DND-41 (cell line): Measurements from ENCODE around the gene ABHD1.
A peak's percentile ranks its signal among the peaks of the same experiment; 100 is the strongest.

Experiments
- ATAC-seq: fragments of 200-7000 bp; cut with Tn5 transposase; 3 replicates; pipeline ENCODE4 v1.9.1; 2021; ENCODE audit warnings: low read depth; ENCODE audit not compliant: insufficient read depth
- DNase-seq: peaks from one replicate; pipeline ENCODE4 v3.0.0-alpha.2; 2020
- H2AFZ ChIP-seq: 2 replicates; pipeline ENCODE4 v1.6.0; 2012; ENCODE audit warnings: low read depth, low read length
- H3K27ac ChIP-seq: 2 replicates; pipeline ENCODE4 v1.5.1; 2012; ENCODE audit warnings: low read length, inconsistent platforms
- H3K27me3 ChIP-seq: fragments of 200-600 bp; sonication (generic); 2 replicates; pipeline ENCODE4 v1.6.0; 2012; ENCODE audit warnings: low read length, mild to moderate bottlenecking, inconsistent platforms; ENCODE audit not compliant: insufficient read depth, poor library complexity
- H3K36me3 ChIP-seq: 2 replicates; pipeline ENCODE4 v1.5.1; 2012; ENCODE audit warnings: low read length, inconsistent platforms; ENCODE audit not compliant: insufficient read depth
- H3K4me1 ChIP-seq: 2 replicates; pipeline ENCODE4 v1.5.1; 2012; ENCODE audit warnings: mild to moderate bottlenecking, low read length; ENCODE audit not compliant: insufficient read depth
- H3K4me2 ChIP-seq: 2 replicates; pipeline ENCODE4 v1.6.0; 2012; ENCODE audit warnings: mild to moderate bottlenecking, moderate library complexity, low read length, inconsistent platforms; ENCODE audit not compliant: insufficient read depth
- H3K4me3 ChIP-seq, 2 experiments: fragments of 200-600 bp in 1 of 2; shearing (Covaris generic) in 1 of 2; 2 replicates each; pipeline ENCODE4 v1.5.1; 2012 to 2016; ENCODE audit warnings: inconsistent platforms in 2 of 2, low read length in 2 of 2, mild to moderate bottlenecking in 2 of 2, low read depth in 1 of 2, moderate library complexity in 1 of 2
- H3K79me2 ChIP-seq: 2 replicates; pipeline ENCODE4 v1.6.0; 2012; ENCODE audit warnings: low read length, inconsistent platforms; ENCODE audit not compliant: insufficient read depth
- H3K9ac ChIP-seq: 2 replicates; pipeline ENCODE4 v1.6.0; 2012; ENCODE audit warnings: low read depth, mild to moderate bottlenecking, inconsistent platforms, low read length, moderate library complexity
- H3K9me3 ChIP-seq: 2 replicates; pipeline ENCODE4 v1.5.1; 2012; ENCODE audit warnings: low read length, moderate library complexity, mild to moderate bottlenecking, inconsistent platforms; ENCODE audit not compliant: insufficient read depth, severe bottlenecking
- H4K20me1 ChIP-seq: 2 replicates; pipeline ENCODE4 v1.6.0; 2012; ENCODE audit warnings: low read length; ENCODE audit not compliant: insufficient read depth
- EZH2 ChIP-seq: IDR thresholded peaks from 3 replicates; pipeline ENCODE4 v1.6.1; 2012; ENCODE audit warnings: borderline replicate concordance, low read depth, mild to moderate bottlenecking, moderate library complexity, low read length, inconsistent platforms; ENCODE audit not compliant: severe bottlenecking
- TF ChIP-seq, protein P1 (sequence below): IDR thresholded peaks from 2 replicates; pipeline ENCODE4 v1.5.1; 2012; ENCODE audit warnings: borderline replicate concordance, low read length, moderate library complexity, mild to moderate bottlenecking; ENCODE audit not compliant: poor library complexity, severe bottlenecking; ENCODE audit errors: extremely low read depth

Gene ABHD1

GRCh38 chr2:27080140-27080469, 43.5 kb upstream of the ABHD1 start:
- TF ChIP-seq, protein P1, sequence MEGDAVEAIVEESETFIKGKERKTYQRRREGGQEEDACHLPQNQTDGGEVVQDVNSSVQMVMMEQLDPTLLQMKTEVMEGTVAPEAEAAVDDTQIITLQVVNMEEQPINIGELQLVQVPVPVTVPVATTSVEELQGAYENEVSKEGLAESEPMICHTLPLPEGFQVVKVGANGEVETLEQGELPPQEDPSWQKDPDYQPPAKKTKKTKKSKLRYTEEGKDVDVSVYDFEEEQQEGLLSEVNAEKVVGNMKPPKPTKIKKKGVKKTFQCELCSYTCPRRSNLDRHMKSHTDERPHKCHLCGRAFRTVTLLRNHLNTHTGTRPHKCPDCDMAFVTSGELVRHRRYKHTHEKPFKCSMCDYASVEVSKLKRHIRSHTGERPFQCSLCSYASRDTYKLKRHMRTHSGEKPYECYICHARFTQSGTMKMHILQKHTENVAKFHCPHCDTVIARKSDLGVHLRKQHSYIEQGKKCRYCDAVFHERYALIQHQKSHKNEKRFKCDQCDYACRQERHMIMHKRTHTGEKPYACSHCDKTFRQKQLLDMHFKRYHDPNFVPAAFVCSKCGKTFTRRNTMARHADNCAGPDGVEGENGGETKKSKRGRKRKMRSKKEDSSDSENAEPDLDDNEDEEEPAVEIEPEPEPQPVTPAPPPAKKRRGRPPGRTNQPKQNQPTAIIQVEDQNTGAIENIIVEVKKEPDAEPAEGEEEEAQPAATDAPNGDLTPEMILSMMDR, result no peak
- no peak for TF ChIP-seq EZH2
- ATAC-seq (no peak), DNase-seq (no peak)
- Histone ChIP-seq H3K9ac (no peak overlapping the region), H3K4me3 (no peak overlapping the region), H4K20me1 (no peaks in the 10 kb centered on the region), H2AFZ (peak overlapping the region; percentile 81; the same call in 1 of the 2 replicates), H3K4me2 (no peak overlapping the region), H3K27me3 (no peaks in the 10 kb centered on the region), H3K27ac (peak overlapping the region; percentile 91; the same call in 1 of the 2 replicates), H3K79me2 (no peaks in the 10 kb centered on the region), H3K9me3 (no peaks in the 10 kb centered on the region), H3K36me3 (no peaks in the 10 kb centered on the region), H3K4me1 (peaks cover 44% of the 10 kb centered on the region)

DNA sequence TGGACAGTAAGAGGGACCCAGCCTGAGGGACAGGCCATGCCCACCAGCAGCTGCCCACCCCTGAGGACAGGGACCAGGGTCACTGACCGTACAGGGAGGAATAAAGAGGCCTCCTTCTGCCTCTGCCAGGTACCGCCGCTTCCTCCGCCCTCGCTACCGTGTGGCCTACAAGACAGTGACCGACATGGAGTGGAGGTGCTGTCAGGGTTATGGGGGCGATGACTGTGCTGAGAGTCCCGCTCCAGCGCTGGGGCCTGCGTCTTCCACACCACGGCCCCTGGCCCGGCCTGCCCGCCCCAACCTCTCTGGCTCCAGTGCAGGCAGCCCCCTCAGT, 43.0 kb upstream of the ABHD1 start:
- peak overlapping the region in 1 of 2 experiments; percentile 54; a peak in 2 of 4 replicates for H3K4me3 ChIP-seq
- peak overlapping the region; percentile 57 for H3K9ac ChIP-seq
- no peaks in the 10 kb centered on the region for H3K9me3 ChIP-seq
- no peaks in the 10 kb centered on the region for H3K27me3 ChIP-seq
- peak overlapping the region; percentile 70 for H3K4me2 ChIP-seq
- H3K79me2 ChIP-seq, result peaks cover 4% of the 10 kb centered on the region
- peak overlapping the region; percentile 81 for H2AFZ ChIP-seq
- no peak for DNase-seq
- peaks cover 44% of the 10 kb centered on the region for H3K4me1 ChIP-seq
- no peaks in the 10 kb centered on the region for H3K36me3 ChIP-seq
- peak overlapping the region; percentile 91 for H3K27ac ChIP-seq
- TF ChIP-seq, protein P1, result no peak
- no peak for TF ChIP-seq EZH2
- ATAC-seq, result no peak
- H4K20me1 ChIP-seq, result no peaks in the 10 kb centered on the region

DNA sequence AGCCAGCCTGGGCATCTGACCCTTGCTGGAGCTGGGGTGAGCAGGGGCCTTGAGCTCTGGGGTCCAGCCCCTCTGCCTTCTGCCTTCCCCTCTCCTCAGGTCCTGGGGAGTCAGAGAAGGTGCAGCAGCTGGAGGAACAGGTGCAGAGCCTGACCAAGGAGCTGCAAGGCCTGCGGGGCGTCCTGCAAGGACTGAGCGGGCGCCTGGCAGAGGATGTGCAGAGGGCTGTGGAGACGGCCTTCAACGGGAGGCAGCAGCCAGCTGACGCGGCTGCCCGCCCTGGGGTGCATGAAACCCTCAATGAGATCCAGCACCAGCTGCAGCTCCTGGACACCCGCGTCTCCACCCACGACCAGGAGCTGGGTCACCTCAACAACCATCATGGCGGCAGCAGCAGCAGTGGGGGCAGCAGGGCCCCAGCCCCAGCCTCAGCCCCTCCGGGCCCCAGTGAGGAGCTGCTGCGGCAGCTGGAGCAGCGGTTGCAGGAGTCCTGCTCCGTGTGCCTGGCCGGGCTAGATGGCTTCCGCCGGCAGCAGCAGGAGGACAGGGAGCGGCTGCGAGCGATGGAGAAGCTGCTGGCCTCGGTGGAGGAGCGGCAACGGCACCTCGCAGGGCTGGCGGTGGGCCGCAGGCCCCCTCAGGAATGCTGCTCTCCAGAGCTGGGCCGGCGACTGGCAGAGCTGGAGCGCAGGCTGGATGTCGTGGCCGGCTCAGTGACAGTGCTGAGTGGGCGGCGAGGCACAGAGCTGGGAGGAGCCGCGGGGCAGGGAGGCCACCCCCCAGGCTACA, 41.4 kb upstream of the ABHD1 start:
- Histone ChIP-seq H3K4me2 (peak overlapping the region; percentile 70), H4K20me1 (no peaks in the 10 kb centered on the region), H3K9me3 (no peaks in the 10 kb centered on the region), H3K4me1 (peaks cover 49% of the 10 kb centered on the region), H2AFZ (peak overlapping the region; percentile 81; the same call in 1 of the 2 replicates), H3K79me2 (peaks cover 10% of the 10 kb centered on the region), H3K9ac (peak overlapping the region; percentile 57), H3K4me3 (peak overlapping the region in 1 of 2 experiments; percentile 54; a peak in 2 of 4 replicates), H3K36me3 (no peaks in the 10 kb centered on the region), H3K27ac (peak overlapping the region; percentile 91), H3K27me3 (no peaks in the 10 kb centered on the region)
- TF ChIP-seq, protein P1, result no peak
- no peak for TF ChIP-seq EZH2
- ATAC-seq (no peak), DNase-seq (no peak)
